Neural cell (in vitro differentiated cells): ENCODE measurements around the gene GNG14. TPM values are rescaled to one million over a fixed set of nuclear protein-coding genes. Genes with fewer than 3 reads are reported as not detected.

Experiments
- H2AFZ ChIP-seq: fragments of 200-600, 300-800 bp; sonication (generic), shearing (Covaris generic); 2 replicates; pipeline ENCODE4 v1.6.0; 2014; ENCODE audit warnings: low read depth, mild to moderate bottlenecking, antibody characterized with exemption, low read length, moderate library complexity
- H3F3A ChIP-seq: fragments of 200-600 bp; shearing (Covaris generic); 2 replicates; pipeline ENCODE4 v1.6.1; 2016; ENCODE audit warnings: mild to moderate bottlenecking, moderate library complexity, mixed read lengths, antibody characterized with exemption, low read length; ENCODE audit not compliant: insufficient read depth, poor library complexity, severe bottlenecking
- H3K27ac ChIP-seq: fragments of 200-600, 300-800 bp; sonication (generic), shearing (Covaris generic); 2 replicates; pipeline ENCODE4 v1.5.1; 2014; ENCODE audit warnings: mild to moderate bottlenecking, low read length, moderate library complexity
- H3K27me3 ChIP-seq: fragments of 300-800, 200-600 bp; sonication (generic), shearing (Covaris generic); 2 replicates; pipeline ENCODE4 v1.6.0; 2014; ENCODE audit warnings: mild to moderate bottlenecking, low read depth, low read length, moderate library complexity; ENCODE audit not compliant: insufficient read depth
- H3K36me3 ChIP-seq: fragments of 300-800, 200-600 bp; sonication (generic), shearing (Covaris generic); 2 replicates; pipeline ENCODE4 v1.5.1; 2014; ENCODE audit warnings: mild to moderate bottlenecking, antibody characterized with exemption, low read length, moderate library complexity; ENCODE audit not compliant: insufficient read depth
- H3K4me2 ChIP-seq: fragments of 300-800, 200-600 bp; sonication (generic), shearing (Covaris generic); 2 replicates; pipeline ENCODE4 v1.6.0; 2014; ENCODE audit warnings: mild to moderate bottlenecking, low read length
- H3K4me3 ChIP-seq: fragments of 300-800, 200-600 bp; sonication (generic), shearing (Covaris generic); 2 replicates; pipeline ENCODE4 v1.5.1; 2014; ENCODE audit warnings: mild to moderate bottlenecking, low read length, moderate library complexity
- H3K79me2 ChIP-seq: fragments of 200-600 bp; shearing (Covaris generic); replicated peaks from 2 replicates; pipeline ENCODE4 v1.6.0; 2014; ENCODE audit warnings: mild to moderate bottlenecking, low read length, moderate library complexity; ENCODE audit not compliant: insufficient read depth
- H3K9ac ChIP-seq: fragments of 300-800, 200-600 bp; sonication (generic), shearing (Covaris generic); 2 replicates; pipeline ENCODE4 v1.6.1; 2016; ENCODE audit warnings: mild to moderate bottlenecking, low read length, mixed read lengths
- H3K9me2 ChIP-seq: fragments of 200-600 bp; shearing (Covaris generic); 2 replicates; pipeline ENCODE4 v1.6.1; 2016; ENCODE audit warnings: mild to moderate bottlenecking, low read length, mixed read lengths; ENCODE audit not compliant: insufficient read depth
- H3K9me3 ChIP-seq: fragments of 200-600, 300-800 bp; sonication (generic), shearing (Covaris generic); 2 replicates; pipeline ENCODE4 v1.6.1; 2016; ENCODE audit warnings: mild to moderate bottlenecking, mixed run types, low read length, moderate library complexity, mixed read lengths
- H4K20me1 ChIP-seq: fragments of 200-600 bp; shearing (Covaris generic); 2 replicates; pipeline ENCODE4 v1.6.1; 2016; ENCODE audit warnings: mild to moderate bottlenecking, mixed run types; ENCODE audit not compliant: insufficient read depth
- EP300 ChIP-seq: fragments of 450-650 bp; conservative IDR thresholded peaks from 2 replicates; pipeline ENCODE4 v1.6.1; 2014; ENCODE audit warnings: antibody characterized with exemption, mild to moderate bottlenecking, moderate library complexity; ENCODE audit not compliant: poor library complexity, severe bottlenecking
- EZH2 ChIP-seq: fragments of 200-600, 300-800 bp; shearing (Covaris generic), sonication (generic); IDR thresholded peaks from 2 replicates; pipeline ENCODE4 v1.6.1; 2014; ENCODE audit warnings: antibody characterized with exemption, low read length, borderline replicate concordance, mild to moderate bottlenecking; ENCODE audit not compliant: insufficient read depth, poor library complexity, severe bottlenecking
- POLR2AphosphoS5 ChIP-seq: IDR thresholded peaks from 2 replicates; pipeline ENCODE4 v1.6.1; 2012
- RAD21 ChIP-seq: fragments of 450-650 bp; conservative IDR thresholded peaks from 2 replicates; pipeline ENCODE4 v1.6.1; 2014; ENCODE audit warnings: antibody characterized with exemption, mild to moderate bottlenecking, moderate library complexity
- SMC3 ChIP-seq: fragments of 450-650 bp; conservative IDR thresholded peaks from 2 replicates; pipeline ENCODE4 v1.6.1; 2014; ENCODE audit warnings: antibody characterized with exemption, mild to moderate bottlenecking, moderate library complexity; ENCODE audit not compliant: poor library complexity
- TAF1 ChIP-seq: IDR thresholded peaks from 2 replicates; pipeline ENCODE4 v1.6.1; 2012; ENCODE audit warnings: low read depth
- polyA plus RNA-seq: library from polyadenylated mRNA; depleted of rRNA; stranded (reverse); fragments of >200 nt; gene quantifications from 2 replicates; pipeline ENCODE4 v1.2.3, GENCODE V29; 2014
- TF ChIP-seq, protein P1 (sequence below): fragments of 450-650 bp; IDR thresholded peaks from 2 replicates; pipeline ENCODE4 v1.5.1; 2014; ENCODE audit warnings: antibody characterized with exemption, mild to moderate bottlenecking, moderate library complexity; ENCODE audit not compliant: poor library complexity, severe bottlenecking
- TF ChIP-seq, protein P2 (sequence below): IDR thresholded peaks from 2 replicates; pipeline ENCODE4 v1.6.1; 2012; ENCODE audit warnings: borderline replicate concordance

Gene GNG14
- polyA plus RNA-seq, 1 donor from 2014 or later, result not detected

DNA sequence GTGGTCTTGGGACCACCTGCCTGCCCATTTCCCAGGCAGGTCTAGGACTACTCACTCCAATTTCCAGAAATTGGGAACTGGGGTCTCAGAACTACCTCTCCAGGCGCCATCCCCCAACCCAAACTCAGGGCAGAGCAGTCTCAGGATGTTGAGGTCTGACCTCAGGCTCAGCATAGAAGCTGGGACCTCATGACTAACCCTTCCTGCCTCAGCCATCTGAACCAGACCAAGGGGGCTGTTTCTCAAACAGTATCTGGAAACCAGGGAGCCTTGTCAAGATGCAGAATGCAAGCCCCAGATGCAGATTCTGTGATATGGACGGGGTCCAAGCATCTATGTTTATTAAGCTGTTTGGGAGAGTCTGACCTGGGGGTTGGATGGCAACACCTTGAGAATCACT is 7.3 kb downstream of the GNG14 start:
- no peaks in the 10 kb centered on the region for H3K36me3 ChIP-seq
- no peak overlapping the region for H3K27ac ChIP-seq
- H3K9ac ChIP-seq, result no peak overlapping the region
- peaks cover 5% of the 10 kb centered on the region for H3F3A ChIP-seq
- H3K79me2 ChIP-seq, result no peaks in the 10 kb centered on the region
- H3K4me3 ChIP-seq, result peak overlapping the region; percentile 99
- H3K27me3 ChIP-seq, result no peaks in the 10 kb centered on the region
- H2AFZ ChIP-seq, result no peak overlapping the region
- H3K9me3 ChIP-seq, result no peaks in the 10 kb centered on the region
- TF ChIP-seq RAD21, result no peak
- TF ChIP-seq SMC3, result no peak
- no peaks in the 10 kb centered on the region for H4K20me1 ChIP-seq
- H3K4me2 ChIP-seq, result no peak overlapping the region
- H3K9me2 ChIP-seq, result no peaks in the 10 kb centered on the region

DNA sequence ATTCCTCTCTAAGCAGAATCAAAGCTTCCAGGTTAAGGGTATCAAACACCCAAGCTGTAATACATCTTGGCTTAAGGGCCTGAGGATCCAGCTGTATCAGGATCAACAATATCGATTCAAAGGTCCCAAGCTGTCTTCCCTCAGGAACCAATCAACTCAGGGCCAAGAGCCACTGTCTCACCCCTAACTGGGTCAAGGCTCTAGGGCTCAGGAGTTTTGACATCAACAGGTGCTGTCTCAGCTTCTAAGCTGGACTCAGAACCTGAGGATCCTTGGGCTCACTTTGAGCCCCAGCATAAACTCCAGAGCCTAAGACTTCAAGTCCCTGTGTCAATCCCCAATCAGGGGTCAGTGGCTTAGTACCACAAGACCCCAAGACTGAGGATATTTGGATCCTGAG is 7.7 kb downstream of the GNG14 start:
- Histone ChIP-seq H3K79me2 (no peaks in the 10 kb centered on the region), H3K27me3 (no peaks in the 10 kb centered on the region), H4K20me1 (no peaks in the 10 kb centered on the region), H3K4me3 (peak overlapping the region; percentile 99), H3K9me3 (no peaks in the 10 kb centered on the region), H3K36me3 (no peaks in the 10 kb centered on the region), H2AFZ (no peak overlapping the region), H3K9ac (peak overlapping the region; percentile 76), H3F3A (peaks cover 5% of the 10 kb centered on the region), H3K27ac (no peak overlapping the region), H3K4me2 (peak overlapping the region; percentile 55), H3K9me2 (no peaks in the 10 kb centered on the region)
- TF ChIP-seq EZH2 (no peak), SMC3 (no peak), TAF1 (no peak), EP300 (no peak), RAD21 (no peak), POLR2AphosphoS5 (no peak)
- TF ChIP-seq, protein P1, sequence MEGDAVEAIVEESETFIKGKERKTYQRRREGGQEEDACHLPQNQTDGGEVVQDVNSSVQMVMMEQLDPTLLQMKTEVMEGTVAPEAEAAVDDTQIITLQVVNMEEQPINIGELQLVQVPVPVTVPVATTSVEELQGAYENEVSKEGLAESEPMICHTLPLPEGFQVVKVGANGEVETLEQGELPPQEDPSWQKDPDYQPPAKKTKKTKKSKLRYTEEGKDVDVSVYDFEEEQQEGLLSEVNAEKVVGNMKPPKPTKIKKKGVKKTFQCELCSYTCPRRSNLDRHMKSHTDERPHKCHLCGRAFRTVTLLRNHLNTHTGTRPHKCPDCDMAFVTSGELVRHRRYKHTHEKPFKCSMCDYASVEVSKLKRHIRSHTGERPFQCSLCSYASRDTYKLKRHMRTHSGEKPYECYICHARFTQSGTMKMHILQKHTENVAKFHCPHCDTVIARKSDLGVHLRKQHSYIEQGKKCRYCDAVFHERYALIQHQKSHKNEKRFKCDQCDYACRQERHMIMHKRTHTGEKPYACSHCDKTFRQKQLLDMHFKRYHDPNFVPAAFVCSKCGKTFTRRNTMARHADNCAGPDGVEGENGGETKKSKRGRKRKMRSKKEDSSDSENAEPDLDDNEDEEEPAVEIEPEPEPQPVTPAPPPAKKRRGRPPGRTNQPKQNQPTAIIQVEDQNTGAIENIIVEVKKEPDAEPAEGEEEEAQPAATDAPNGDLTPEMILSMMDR, result no peak
- TF ChIP-seq, protein P2, sequence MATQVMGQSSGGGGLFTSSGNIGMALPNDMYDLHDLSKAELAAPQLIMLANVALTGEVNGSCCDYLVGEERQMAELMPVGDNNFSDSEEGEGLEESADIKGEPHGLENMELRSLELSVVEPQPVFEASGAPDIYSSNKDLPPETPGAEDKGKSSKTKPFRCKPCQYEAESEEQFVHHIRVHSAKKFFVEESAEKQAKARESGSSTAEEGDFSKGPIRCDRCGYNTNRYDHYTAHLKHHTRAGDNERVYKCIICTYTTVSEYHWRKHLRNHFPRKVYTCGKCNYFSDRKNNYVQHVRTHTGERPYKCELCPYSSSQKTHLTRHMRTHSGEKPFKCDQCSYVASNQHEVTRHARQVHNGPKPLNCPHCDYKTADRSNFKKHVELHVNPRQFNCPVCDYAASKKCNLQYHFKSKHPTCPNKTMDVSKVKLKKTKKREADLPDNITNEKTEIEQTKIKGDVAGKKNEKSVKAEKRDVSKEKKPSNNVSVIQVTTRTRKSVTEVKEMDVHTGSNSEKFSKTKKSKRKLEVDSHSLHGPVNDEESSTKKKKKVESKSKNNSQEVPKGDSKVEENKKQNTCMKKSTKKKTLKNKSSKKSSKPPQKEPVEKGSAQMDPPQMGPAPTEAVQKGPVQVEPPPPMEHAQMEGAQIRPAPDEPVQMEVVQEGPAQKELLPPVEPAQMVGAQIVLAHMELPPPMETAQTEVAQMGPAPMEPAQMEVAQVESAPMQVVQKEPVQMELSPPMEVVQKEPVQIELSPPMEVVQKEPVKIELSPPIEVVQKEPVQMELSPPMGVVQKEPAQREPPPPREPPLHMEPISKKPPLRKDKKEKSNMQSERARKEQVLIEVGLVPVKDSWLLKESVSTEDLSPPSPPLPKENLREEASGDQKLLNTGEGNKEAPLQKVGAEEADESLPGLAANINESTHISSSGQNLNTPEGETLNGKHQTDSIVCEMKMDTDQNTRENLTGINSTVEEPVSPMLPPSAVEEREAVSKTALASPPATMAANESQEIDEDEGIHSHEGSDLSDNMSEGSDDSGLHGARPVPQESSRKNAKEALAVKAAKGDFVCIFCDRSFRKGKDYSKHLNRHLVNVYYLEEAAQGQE, result no peak

- Histone ChIP-seq H3K27ac (no peak overlapping the region), H3K9me2 (no peaks in the 10 kb centered on the region), H3K27me3 (no peaks in the 10 kb centered on the region), H3K36me3 (no peaks in the 10 kb centered on the region), H3K79me2 (no peaks in the 10 kb centered on the region), H3K9me3 (no peaks in the 10 kb centered on the region), H3F3A (peaks cover 5% of the 10 kb centered on the region), H3K9ac (peak overlapping the region; percentile 76), H3K4me3 (peak overlapping the region; percentile 99), H3K4me2 (peak overlapping the region; percentile 55), H2AFZ (peak overlapping the region; percentile 66), H4K20me1 (no peaks in the 10 kb centered on the region)
- TF ChIP-seq EZH2 (no peak), TAF1 (no peak)
These were observed 8.2 kb downstream of the GNG14 start for GRCh38 chr19:12695997-12696365.
